Right lobe of liver (tissue), 6 donors: ENCODE data around the gene SLC1A3. TPM values are rescaled to one million over a fixed set of nuclear protein-coding genes. Genes with fewer than 3 reads are reported as not detected.

Experiments
- ATAC-seq, 4 donors: fragments of 200-7000 bp; cut with Tn5 transposase; one replicate each; pipeline ENCODE4 v1.9.1; 2020; ENCODE audit warnings: mild to moderate bottlenecking in 4 of 4, moderate library complexity in 4 of 4
- DNase-seq, 3 donors: peaks; one replicate each; pipeline ENCODE4 v3.0.0-alpha.2; 2020
- H3K27ac ChIP-seq, 3 donors: fragments of 200-600 bp; one replicate each; pipeline ENCODE4 v1.8.0; 2022
- H3K27me3 ChIP-seq, 2 donors: fragments of 200-600 bp; one replicate each; pipeline ENCODE4 v1.8.0; 2022
- H3K36me3 ChIP-seq, 4 donors: fragments of 200-600 bp; sonication (generic) in 1 of 4; one replicate each; pipeline versions ENCODE4 v1.5.1 to v1.8.0; 2017 to 2022; ENCODE audit warnings: control low read depth in 1 of 4
- H3K4me1 ChIP-seq, 4 donors: fragments of 200-600 bp; sonication (generic) in 1 of 4; one replicate each; pipeline versions ENCODE4 v1.5.1 to v1.8.0; 2017 to 2022; ENCODE audit warnings: control low read depth in 1 of 4
- H3K4me3 ChIP-seq, 3 donors: fragments of 200-600 bp; one replicate each; pipeline ENCODE4 v1.8.0; 2022
- H3K9me3 ChIP-seq, 4 donors: fragments of 200-600 bp; sonication (generic) in 1 of 4; one replicate each; pipeline versions ENCODE4 v1.5.1 to v1.8.0; 2017 to 2022; ENCODE audit warnings: control low read depth in 1 of 4
- POLR2A ChIP-seq: fragments of 450-650 bp; IDR thresholded peaks from one replicate; pipeline ENCODE4 v1.6.1; 2017; ENCODE audit warnings: antibody characterized with exemption, mild to moderate bottlenecking
- WGBS: methylation state at CpG from one replicate; pipeline ENCODE4 v1.1.6; 2018; ENCODE audit warnings: low coverage, low lambda C conversion rate; ENCODE audit not compliant: insufficient coverage; ENCODE audit errors: missing lambda C conversion rate; 5-methylcytosine and 5-hydroxymethylcytosine counted together
- intact Hi-C, 2 donors: fragments of 100-400 bp; cut with DNase I; formaldehyde crosslinking; loops; one replicate each; pipeline versions ENCODE4 v1.11.2 to v1.14.1; 2022
- total RNA-seq, 6 experiments: library from RNA; depleted of rRNA in 2 of 6; stranded (reverse); fragments of >200 nt in 2 of 6; fragmentation: NEBNext Ultra II Directional in 3 of 6; extraction: Animal tissue kit (Norgen Biotek cat#: 25700) in 3 of 6; gene quantifications; one replicate each; pipeline versions ENCODE4 v1.1.0 to v1.2.4, GENCODE V29; 2016 to 2023
- TF ChIP-seq, protein P1 (sequence below), 4 donors: fragments of 200-600 bp in 3 of 4; fragments of 450-650 bp in 1 of 4; IDR thresholded peaks; one replicate each; pipeline versions ENCODE4 v1.5.1 to v1.8.0; 2016 to 2022; ENCODE audit warnings: antibody characterized with exemption in 4 of 4, mild to moderate bottlenecking in 2 of 4
- donor health status: DM: no; HTN: yes; CAD: no.
- donor health status: DM: no; HTN: no; CAD: no.
- donor health status: DM: no; HTN: no; CAD: no.
- donor health status: DM: no; HTN: yes; CAD: no.
- donor health status: DM: no; HTN: yes; CAD: no.

Gene SLC1A3
- total RNA-seq, 6 experiments from 2014 or later = 4.7 to 15.1 (median 6.1) TPM

DNA sequence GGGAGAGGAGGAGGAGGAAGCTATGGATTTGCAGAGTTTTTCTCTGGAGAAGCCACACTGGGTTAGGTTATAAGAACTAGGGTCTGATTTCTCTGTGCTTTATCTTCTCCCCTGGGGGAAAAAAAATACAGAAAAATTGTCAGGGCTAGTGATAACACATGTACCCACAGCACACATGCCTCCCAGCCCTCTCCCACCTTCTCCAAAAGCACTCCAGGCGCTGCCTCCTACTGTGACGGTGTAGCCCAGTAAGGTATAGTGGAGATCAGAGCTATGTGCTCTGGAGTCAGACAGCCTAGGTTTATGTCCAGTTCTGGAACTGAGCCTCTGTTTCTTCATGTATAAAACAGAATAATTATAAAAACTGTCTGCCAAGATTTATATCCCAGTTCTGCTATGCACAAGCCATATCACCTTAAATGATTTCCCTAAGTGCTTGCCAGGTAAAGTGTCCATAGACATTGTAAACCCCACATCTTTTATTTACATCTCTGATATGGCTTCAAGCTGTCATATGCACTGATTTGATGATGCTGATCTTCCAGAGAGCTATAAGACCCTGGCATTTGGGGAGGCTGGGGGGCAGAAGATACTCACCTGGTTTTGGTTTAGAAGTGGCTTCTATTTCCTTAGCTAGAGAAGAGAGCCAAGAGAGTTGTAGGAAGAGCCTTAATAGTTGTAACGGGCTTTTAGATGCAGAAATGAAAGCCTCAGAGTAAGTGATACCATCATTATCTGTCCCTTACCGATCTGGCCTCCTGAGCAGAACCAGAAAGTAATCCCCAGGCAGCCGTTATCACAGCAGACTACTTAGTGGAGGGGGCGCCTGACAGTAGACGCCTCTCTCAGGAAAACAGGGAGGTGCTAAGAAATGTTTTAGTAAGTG, 7.6 kb downstream of the SLC1A3 start:
- H3K27ac ChIP-seq = no peak overlapping the region
- no peak for ATAC-seq
- intact Hi-C loops = no loop called here

DNA sequence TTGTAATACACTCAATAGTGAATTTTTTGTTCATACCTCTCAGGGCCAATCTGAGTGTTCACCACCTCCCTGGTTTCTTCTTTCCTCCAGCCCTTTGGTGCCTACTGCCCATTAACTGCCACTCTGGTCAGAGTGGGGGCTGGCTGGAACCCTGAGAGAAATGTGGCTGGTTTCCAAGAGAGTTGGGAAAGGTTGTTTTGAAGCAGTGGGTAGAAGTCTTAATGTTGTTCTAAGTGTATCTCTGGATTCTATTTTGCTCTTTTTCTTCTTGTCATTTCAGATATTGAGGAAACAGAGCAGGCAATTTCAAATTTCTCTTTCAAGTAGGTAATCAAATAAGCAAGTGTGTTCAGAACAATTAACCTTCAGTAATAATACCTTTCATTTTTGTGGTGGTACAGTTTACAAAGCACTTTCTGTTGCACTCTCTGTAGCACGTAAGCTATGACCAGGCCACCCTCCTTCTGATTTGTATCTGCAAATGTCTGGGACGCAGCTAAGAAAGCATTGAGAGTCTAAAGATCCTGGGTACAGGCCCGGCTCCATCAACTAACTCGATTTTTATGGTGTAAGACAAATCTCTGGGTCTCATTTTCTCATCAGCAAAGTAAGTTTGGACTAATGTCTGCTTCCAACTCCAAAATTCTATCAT, 8.4 kb downstream of the SLC1A3 start:
- TF ChIP-seq POLR2A = no peak
- TF ChIP-seq, protein P1, sequence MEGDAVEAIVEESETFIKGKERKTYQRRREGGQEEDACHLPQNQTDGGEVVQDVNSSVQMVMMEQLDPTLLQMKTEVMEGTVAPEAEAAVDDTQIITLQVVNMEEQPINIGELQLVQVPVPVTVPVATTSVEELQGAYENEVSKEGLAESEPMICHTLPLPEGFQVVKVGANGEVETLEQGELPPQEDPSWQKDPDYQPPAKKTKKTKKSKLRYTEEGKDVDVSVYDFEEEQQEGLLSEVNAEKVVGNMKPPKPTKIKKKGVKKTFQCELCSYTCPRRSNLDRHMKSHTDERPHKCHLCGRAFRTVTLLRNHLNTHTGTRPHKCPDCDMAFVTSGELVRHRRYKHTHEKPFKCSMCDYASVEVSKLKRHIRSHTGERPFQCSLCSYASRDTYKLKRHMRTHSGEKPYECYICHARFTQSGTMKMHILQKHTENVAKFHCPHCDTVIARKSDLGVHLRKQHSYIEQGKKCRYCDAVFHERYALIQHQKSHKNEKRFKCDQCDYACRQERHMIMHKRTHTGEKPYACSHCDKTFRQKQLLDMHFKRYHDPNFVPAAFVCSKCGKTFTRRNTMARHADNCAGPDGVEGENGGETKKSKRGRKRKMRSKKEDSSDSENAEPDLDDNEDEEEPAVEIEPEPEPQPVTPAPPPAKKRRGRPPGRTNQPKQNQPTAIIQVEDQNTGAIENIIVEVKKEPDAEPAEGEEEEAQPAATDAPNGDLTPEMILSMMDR (IDR thresholded peaks at IDR 0.05) = no peak
- Histone ChIP-seq H3K36me3 (no peaks in the 10 kb centered on the region), H3K27ac (no peak overlapping the region), H3K4me1 (no peaks in the 10 kb centered on the region), H3K9me3 (no peaks in the 10 kb centered on the region), H3K27me3 (no peaks in the 10 kb centered on the region), H3K4me3 (no peak overlapping the region)
- no peak for DNase-seq
- ATAC-seq = no peak
- 72% methylated on average over 4 of the region's 4 CpGs for WGBS
- intact Hi-C loops = no loop called here

More for the DNA sequence above, 7.6 kb downstream of the SLC1A3 start:
- 66% methylated on average over 7 of the region's 7 CpGs for WGBS
- Histone ChIP-seq H3K9me3 (no peaks in the 10 kb centered on the region), H3K4me1 (no peaks in the 10 kb centered on the region), H3K27me3 (no peaks in the 10 kb centered on the region), H3K4me3 (no peak overlapping the region), H3K36me3 (no peaks in the 10 kb centered on the region)
- no peak for DNase-seq
- TF ChIP-seq, protein P1 (IDR thresholded peaks at IDR 0.05) = no peak
- TF ChIP-seq POLR2A = no peak

DNA sequence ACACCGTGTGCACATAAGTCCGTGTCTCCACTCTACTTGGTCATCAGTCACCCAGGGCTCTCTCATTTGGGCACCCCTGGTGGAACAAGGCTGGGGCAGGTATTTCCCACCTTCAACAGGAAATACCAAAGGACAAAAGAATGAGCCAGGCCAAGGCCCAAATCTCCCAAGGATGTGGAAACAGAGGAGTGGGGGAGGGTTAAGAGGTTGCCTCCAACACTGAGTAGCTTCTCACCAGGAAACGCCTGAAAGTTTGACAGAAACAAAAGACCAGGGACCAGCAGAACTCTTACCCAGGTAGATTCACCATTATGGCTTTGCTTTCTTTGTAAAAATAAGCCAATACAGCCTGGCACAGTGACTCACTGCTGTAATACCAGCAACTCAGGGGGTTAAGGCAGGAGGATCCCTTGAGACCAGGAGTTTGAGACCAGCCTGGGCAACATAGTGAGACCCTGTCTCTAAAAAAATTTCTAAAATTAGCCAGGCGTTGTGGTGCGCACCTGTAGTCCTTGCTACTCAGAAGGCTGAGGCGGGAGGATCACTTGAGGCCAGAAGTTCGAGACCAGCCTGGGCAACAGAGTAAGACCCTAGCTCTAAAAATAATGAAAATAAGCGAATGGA, 12.7 kb downstream of the SLC1A3 start:
- Histone ChIP-seq H3K27me3 (no peaks in the 10 kb centered on the region), H3K4me3 (no peak overlapping the region), H3K36me3 (no peaks in the 10 kb centered on the region), H3K27ac (no peak overlapping the region), H3K9me3 (no peaks in the 10 kb centered on the region), H3K4me1 (no peaks in the 10 kb centered on the region)
- intact Hi-C loops = no loop called here
- ATAC-seq (no peak), DNase-seq (no peak)
- 80% methylated on average over 8 of the region's 8 CpGs for WGBS
- TF ChIP-seq, protein P1 (IDR thresholded peaks at IDR 0.05) = no peak
- TF ChIP-seq POLR2A = no peak

DNA sequence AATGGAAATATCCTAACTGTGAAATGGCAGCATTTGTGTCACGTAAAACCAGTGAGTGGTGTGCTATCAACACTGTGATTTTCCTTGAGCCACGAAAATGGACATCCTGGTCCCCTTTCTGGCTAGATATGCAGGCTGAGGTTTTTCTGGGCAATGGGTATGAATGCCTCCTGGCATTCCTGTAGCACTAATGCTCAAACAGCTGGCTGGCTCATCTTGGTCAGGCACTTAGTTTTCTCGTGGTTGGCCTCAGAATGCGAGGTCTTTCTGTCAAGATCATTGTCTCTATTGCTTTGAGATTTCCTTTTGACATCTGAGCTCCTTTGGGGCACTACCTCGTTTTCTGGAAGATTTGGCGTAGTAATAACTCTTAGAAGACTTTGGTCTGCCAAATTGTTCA, 15.6 kb downstream of the SLC1A3 start:
- 67% methylated on average over 6 of the region's 6 CpGs for WGBS
- ATAC-seq = no peak

More for the DNA sequence above, 15.6 kb downstream of the SLC1A3 start:
- Histone ChIP-seq H3K27me3 (no peaks in the 10 kb centered on the region), H3K36me3 (no peaks in the 10 kb centered on the region), H3K4me1 (no peaks in the 10 kb centered on the region), H3K27ac (no peak overlapping the region), H3K4me3 (no peak overlapping the region), H3K9me3 (no peaks in the 10 kb centered on the region)
- intact Hi-C loops = no loop called here
- TF ChIP-seq, protein P1 (IDR thresholded peaks at IDR 0.05) = no peak
- no peak for TF ChIP-seq POLR2A
- no peak for DNase-seq
